Esophagus squamous epithelium (tissue), 4 donors: ENCODE data around the gene KCNK3.

ENCODE experiments used
- POLR2A ChIP-seq, 4 donors: fragments of 450-650 bp; IDR thresholded peaks; one replicate each; pipeline ENCODE4 v1.6.1; 2017; ENCODE audit warnings: antibody characterized with exemption in 4 of 4, mild to moderate bottlenecking in 4 of 4, moderate library complexity in 3 of 4
- TF ChIP-seq, protein P1 (sequence below), 6 experiments: fragments of 450-650 bp in 4 of 6; fragments of 200-600 bp in 2 of 6; sonication (generic) in 2 of 6; IDR thresholded peaks; one replicate each; pipeline ENCODE4 v1.5.1; 2016 to 2019; ENCODE audit warnings: antibody characterized with exemption in 6 of 6, mild to moderate bottlenecking in 4 of 6, moderate library complexity in 4 of 6

DNA sequence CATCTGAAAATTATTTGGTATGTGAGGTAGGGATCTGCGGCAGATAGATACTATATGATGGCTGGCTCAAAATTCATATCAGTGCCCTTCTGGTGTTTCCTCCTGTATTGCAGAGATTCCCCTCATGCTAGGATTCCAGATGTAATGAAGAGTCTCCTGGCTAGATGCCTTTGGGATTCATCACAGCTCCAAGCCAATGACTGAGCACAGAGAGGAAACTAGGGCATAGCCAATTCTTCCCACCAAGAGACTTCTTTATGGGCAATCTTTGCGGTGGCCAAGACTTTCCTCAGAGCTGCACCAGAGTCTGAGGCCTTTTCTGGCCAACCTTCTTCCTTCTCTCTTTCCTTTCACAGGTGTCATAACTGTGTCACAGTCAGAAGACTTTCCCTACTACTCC lies 25.9 kb upstream of the KCNK3 start:
- TF ChIP-seq, protein P1, sequence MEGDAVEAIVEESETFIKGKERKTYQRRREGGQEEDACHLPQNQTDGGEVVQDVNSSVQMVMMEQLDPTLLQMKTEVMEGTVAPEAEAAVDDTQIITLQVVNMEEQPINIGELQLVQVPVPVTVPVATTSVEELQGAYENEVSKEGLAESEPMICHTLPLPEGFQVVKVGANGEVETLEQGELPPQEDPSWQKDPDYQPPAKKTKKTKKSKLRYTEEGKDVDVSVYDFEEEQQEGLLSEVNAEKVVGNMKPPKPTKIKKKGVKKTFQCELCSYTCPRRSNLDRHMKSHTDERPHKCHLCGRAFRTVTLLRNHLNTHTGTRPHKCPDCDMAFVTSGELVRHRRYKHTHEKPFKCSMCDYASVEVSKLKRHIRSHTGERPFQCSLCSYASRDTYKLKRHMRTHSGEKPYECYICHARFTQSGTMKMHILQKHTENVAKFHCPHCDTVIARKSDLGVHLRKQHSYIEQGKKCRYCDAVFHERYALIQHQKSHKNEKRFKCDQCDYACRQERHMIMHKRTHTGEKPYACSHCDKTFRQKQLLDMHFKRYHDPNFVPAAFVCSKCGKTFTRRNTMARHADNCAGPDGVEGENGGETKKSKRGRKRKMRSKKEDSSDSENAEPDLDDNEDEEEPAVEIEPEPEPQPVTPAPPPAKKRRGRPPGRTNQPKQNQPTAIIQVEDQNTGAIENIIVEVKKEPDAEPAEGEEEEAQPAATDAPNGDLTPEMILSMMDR (IDR thresholded peaks at IDR 0.05), result no peak
- no peak for TF ChIP-seq POLR2A (IDR thresholded peaks at IDR 0.05)
